Keratinocyte (primary cell): Measurements from ENCODE around the gene NAA10. TPM values are rescaled to one million over a fixed set of nuclear protein-coding genes. Genes with fewer than 3 reads are reported as not detected.

Experiments
- DNase-seq: peaks from one replicate; pipeline ENCODE4 v3.0.0-alpha.2; 2011; ENCODE audit warnings: low read depth, missing footprints, low spot score
- FAIRE-seq: peaks from 2 replicates; lab custom pipeline; 2011; peaks lifted over from hg19 to GRCh38; lab: Jason Lieb, UNC
- H2AFZ ChIP-seq: 2 replicates; pipeline ENCODE4 v1.6.0; 2012; ENCODE audit warnings: low read length, control low read depth, inconsistent platforms; ENCODE audit not compliant: control insufficient read depth
- H3K27ac ChIP-seq: 2 replicates; pipeline ENCODE4 v1.5.1; 2011; ENCODE audit warnings: low read length; ENCODE audit not compliant: control insufficient read depth, insufficient read depth
- H3K27me3 ChIP-seq: 3 replicates; pipeline ENCODE4 v1.6.0; 2011; ENCODE audit warnings: low read length; ENCODE audit not compliant: control insufficient read depth, insufficient read depth; ENCODE audit errors: extremely low read depth
- H3K36me3 ChIP-seq, 2 experiments: 2 replicates in 1 of 2; 3 replicates in 1 of 2; pipeline ENCODE4 v1.5.1; 2011; ENCODE audit warnings: low read length in 2 of 2, mild to moderate bottlenecking in 1 of 2; ENCODE audit not compliant: control insufficient read depth in 2 of 2, insufficient read depth in 2 of 2; ENCODE audit errors: extremely low read depth in 1 of 2
- H3K4me1 ChIP-seq: 3 replicates; pipeline ENCODE4 v1.5.1; 2011; ENCODE audit warnings: low read length; ENCODE audit not compliant: control insufficient read depth, insufficient read depth; ENCODE audit errors: extremely low read depth
- H3K4me2 ChIP-seq: 3 replicates; pipeline ENCODE4 v1.6.0; 2011; ENCODE audit warnings: low read depth, low read length; ENCODE audit not compliant: control insufficient read depth, insufficient read depth; ENCODE audit errors: extremely low read depth
- H3K4me3 ChIP-seq, 3 experiments: fragments of 200-600 bp in 1 of 3; sonication (generic) in 1 of 3; 2 replicates in 2 of 3; 3 replicates in 1 of 3; pipeline ENCODE4 v1.5.1; 2011 to 2016; ENCODE audit warnings: low read length in 3 of 3, mild to moderate bottlenecking in 3 of 3, control low read depth in 2 of 3, inconsistent platforms in 1 of 3, low read depth in 1 of 3, mixed read lengths in 1 of 3, mixed run types in 1 of 3, moderate library complexity in 1 of 3; ENCODE audit not compliant: control insufficient read depth in 2 of 3, insufficient read depth in 2 of 3; ENCODE audit errors: extremely low read depth in 1 of 3
- H3K79me2 ChIP-seq: 2 replicates; pipeline ENCODE4 v1.6.0; 2012; ENCODE audit warnings: low read length; ENCODE audit not compliant: control insufficient read depth, insufficient read depth
- H3K9ac ChIP-seq: 3 replicates; pipeline ENCODE4 v1.6.0; 2011; ENCODE audit warnings: low read length; ENCODE audit not compliant: control insufficient read depth, insufficient read depth; ENCODE audit errors: extremely low read depth
- H3K9me1 ChIP-seq: 3 replicates; pipeline ENCODE4 v1.6.0; 2011; ENCODE audit warnings: low read length; ENCODE audit not compliant: control insufficient read depth, insufficient read depth; ENCODE audit errors: extremely low read depth
- H3K9me3 ChIP-seq: 2 replicates; pipeline ENCODE4 v1.5.1; 2012; ENCODE audit warnings: low read depth, low read length; ENCODE audit not compliant: control insufficient read depth
- H4K20me1 ChIP-seq: 3 replicates; pipeline ENCODE4 v1.6.0; 2011; ENCODE audit warnings: low read length; ENCODE audit not compliant: control insufficient read depth, insufficient read depth; ENCODE audit errors: extremely low read depth
- CTCF ChIP-seq, 3 experiments: IDR thresholded peaks in 1 of 3; conservative IDR thresholded peaks in 1 of 3; optimal IDR thresholded peaks in 1 of 3; 2 replicates in 2 of 3; 3 replicates in 1 of 3; pipeline versions ENCODE3 to v1.5.1; 2011; ENCODE audit warnings: low read length in 3 of 3, mild to moderate bottlenecking in 3 of 3, moderate library complexity in 2 of 3, control low read depth in 1 of 3, inconsistent platforms in 1 of 3; ENCODE audit not compliant: insufficient read depth in 2 of 3; ENCODE audit errors: extremely low read depth in 1 of 3
- EZH2 ChIP-seq: IDR thresholded peaks from one replicate; pipeline ENCODE4 v1.6.1; 2012; ENCODE audit warnings: inconsistent platforms, mild to moderate bottlenecking, low read length, moderate library complexity
- dilution Hi-C: fragments of 300-500 bp; cut with MboI; formaldehyde crosslinking; loops from one replicate; pipeline ENCODE4 v1.7.0; 2020; ENCODE audit warnings: low sequenced_read_pairs; ENCODE audit not compliant: extremely low pct_ligation_motif_present
- polyA plus RNA-seq, 5 experiments: library from polyadenylated mRNA; depleted of rRNA in 3 of 5; stranded (reverse) in 3 of 5; stranded (forward) in 1 of 5; unstranded in 1 of 5; fragments of >200 nt; gene quantifications; 1 replicate in 1 of 5; 2 replicates in 3 of 5; 3 replicates in 1 of 5; pipeline versions ENCODE4 v1.2.1 to v1.2.3, GENCODE V29; 2011 to 2012; ENCODE audit warnings: missing spikeins in 2 of 5, low read depth in 1 of 5, low replicate concordance in 1 of 5

Gene NAA10
- polyA plus RNA-seq, 1 donor (not counting 4 experiments of a cell fraction or from before 2014, with no cell fraction given) = 103 TPM

GRCh38 chrX:153963546-153963945, 28.7 kb upstream of the NAA10 start:
- no peaks in the 10 kb centered on the region for H3K9me1 ChIP-seq
- H3K4me2 ChIP-seq = no peak overlapping the region
- H3K27ac ChIP-seq = no peak overlapping the region
- H3K9ac ChIP-seq = no peak overlapping the region
- H2AFZ ChIP-seq = no peak overlapping the region
- no peaks in the 10 kb centered on the region for H3K27me3 ChIP-seq
- peaks cover 3% of the 10 kb centered on the region for H3K4me1 ChIP-seq
- no peak overlapping the region for H3K4me3 ChIP-seq
- no peak for TF ChIP-seq CTCF (optimal IDR thresholded peaks at IDR 0.05 in 1 of 3, IDR thresholded peaks at IDR 0.05 in 1 of 3, conservative IDR thresholded peaks at IDR 0.05 in 1 of 3; ENCODE audit: extremely low read depth in 1 of 3, insufficient read depth in 2 of 3, low read length in 3 of 3)
- no peak for TF ChIP-seq EZH2
- DNase-seq = no peak
- H3K36me3 ChIP-seq = peaks cover 14 to 30% of the 10 kb centered on the region in 2 experiments
- FAIRE-seq = no peak
- no peaks in the 10 kb centered on the region for H3K9me3 ChIP-seq
- dilution Hi-C loops = no loop called here
- peaks cover 56% of the 10 kb centered on the region for H3K79me2 ChIP-seq
- H4K20me1 ChIP-seq = peaks cover 17% of the 10 kb centered on the region

GRCh38 chrX:153961292-153961691, 26.5 kb upstream of the NAA10 start:
- Histone ChIP-seq H3K9me1 (no peaks in the 10 kb centered on the region), H3K4me3 (no peak overlapping the region), H3K27ac (no peak overlapping the region), H3K27me3 (no peaks in the 10 kb centered on the region), H3K9ac (no peak overlapping the region), H3K9me3 (no peaks in the 10 kb centered on the region), H3K36me3 (peaks cover 19 to 42% of the 10 kb centered on the region in 2 experiments), H3K79me2 (peaks cover 33% of the 10 kb centered on the region), H3K4me2 (no peak overlapping the region), H2AFZ (no peak overlapping the region), H4K20me1 (peaks cover 5% of the 10 kb centered on the region), H3K4me1 (no peaks in the 10 kb centered on the region)
- FAIRE-seq = no peak
- TF ChIP-seq EZH2 = no peak
- no peak for TF ChIP-seq CTCF (optimal IDR thresholded peaks at IDR 0.05 in 1 of 3, IDR thresholded peaks at IDR 0.05 in 1 of 3, conservative IDR thresholded peaks at IDR 0.05 in 1 of 3; ENCODE audit: extremely low read depth in 1 of 3, insufficient read depth in 2 of 3, low read length in 3 of 3)
- dilution Hi-C loops = no loop called here
- DNase-seq = no peak
